Measurements from ENCODE around the gene CHMP1B. TPM values are rescaled to one million over a fixed set of nuclear protein-coding genes. Genes with fewer than 3 reads are reported as not detected.

Gene CHMP1B
- total and polyA plus RNA-seq, 2 donors: 39.1 to 46.0 TPM

GRCh38 chr18:11821208-11821607 lies 30.0 kb upstream of the CHMP1B start:
- H3K27ac ChIP-seq (ENCODE audit: low read depth): no peak overlapping the region
- no peak for DNase-seq (ENCODE audit: extremely low spot score)
- H3K4me3 ChIP-seq (ENCODE audit: low read depth, low read length): no peak overlapping the region
- no peaks in the 10 kb centered on the region for H3K36me3 ChIP-seq (ENCODE audit: insufficient read depth)
- H3K4me1 ChIP-seq (ENCODE audit: insufficient read depth): no peaks in the 10 kb centered on the region
- 93% methylated on average over 7 of the region's 7 CpGs for WGBS

- no peaks in the 10 kb centered on the region for H3K36me3 ChIP-seq (ENCODE audit: insufficient read depth)
- WGBS: 96% methylated on average over 40 of the region's 40 CpGs
- no peak for DNase-seq (ENCODE audit: extremely low spot score)
- no peaks in the 10 kb centered on the region for H3K4me1 ChIP-seq (ENCODE audit: insufficient read depth)
- H3K27ac ChIP-seq (ENCODE audit: low read depth): no peak overlapping the region
- H3K4me3 ChIP-seq (ENCODE audit: low read depth, low read length): no peak overlapping the region
Measured at GRCh38 chr18:11821643-11822237, 29.5 kb upstream of the CHMP1B start.

GRCh38 chr18:11823545-11823944 lies 27.7 kb upstream of the CHMP1B start:
- no peaks in the 10 kb centered on the region for H3K4me1 ChIP-seq (ENCODE audit: insufficient read depth)
- no peak for DNase-seq (ENCODE audit: extremely low spot score)

GRCh38 chr18:11826836-11827235 lies 24.4 kb upstream of the CHMP1B start:
- no peak for DNase-seq (ENCODE audit: extremely low spot score)
- H3K27ac ChIP-seq (ENCODE audit: low read depth): no peak overlapping the region
- no peak overlapping the region for H3K4me3 ChIP-seq (ENCODE audit: low read depth, low read length)
- 86% methylated on average over 12 of the region's 12 CpGs for WGBS
- no peaks in the 10 kb centered on the region for H3K36me3 ChIP-seq (ENCODE audit: insufficient read depth)
- no peaks in the 10 kb centered on the region for H3K4me1 ChIP-seq (ENCODE audit: insufficient read depth)

More at GRCh38 chr18:11823545-11823944, 27.7 kb upstream of the CHMP1B start:
- 65% methylated on average over 5 of the region's 5 CpGs for WGBS
- Histone ChIP-seq H3K36me3 (ENCODE audit: insufficient read depth) (no peaks in the 10 kb centered on the region), H3K27ac (ENCODE audit: low read depth) (no peak overlapping the region), H3K4me3 (ENCODE audit: low read depth, low read length) (no peak overlapping the region)

GRCh38 chr18:11828786-11829432 lies 22.3 kb upstream of the CHMP1B start:
- DNase-seq (ENCODE audit: extremely low spot score): no peak
- Histone ChIP-seq H3K27ac (ENCODE audit: low read depth) (no peak overlapping the region), H3K4me3 (ENCODE audit: low read depth, low read length) (no peak overlapping the region), H3K4me1 (ENCODE audit: insufficient read depth) (no peaks in the 10 kb centered on the region), H3K36me3 (ENCODE audit: insufficient read depth) (no peaks in the 10 kb centered on the region)
- 66% methylated on average over 6 of the region's 6 CpGs for WGBS

- no peak overlapping the region for H3K27ac ChIP-seq (ENCODE audit: low read depth)
- no peak overlapping the region for H3K4me3 ChIP-seq (ENCODE audit: low read depth, low read length)
- no peak for DNase-seq (ENCODE audit: extremely low spot score)
- no peaks in the 10 kb centered on the region for H3K4me1 ChIP-seq (ENCODE audit: insufficient read depth)
- no peaks in the 10 kb centered on the region for H3K36me3 ChIP-seq (ENCODE audit: insufficient read depth)
- 95% methylated on average over 4 of the region's 4 CpGs for WGBS
Measured at GRCh38 chr18:11830585-11830984, 20.6 kb upstream of the CHMP1B start.

GRCh38 chr18:11831921-11832320 lies 19.3 kb upstream of the CHMP1B start:
- H3K36me3 ChIP-seq (ENCODE audit: insufficient read depth): no peaks in the 10 kb centered on the region
- DNase-seq (ENCODE audit: extremely low spot score): no peak
- H3K4me1 ChIP-seq (ENCODE audit: insufficient read depth): no peaks in the 10 kb centered on the region
- H3K4me3 ChIP-seq (ENCODE audit: low read depth, low read length): no peak overlapping the region
- H3K27ac ChIP-seq (ENCODE audit: low read depth): no peak overlapping the region
- 76% methylated on average over 3 of the region's 3 CpGs for WGBS

GRCh38 chr18:11834772-11835171 lies 16.4 kb upstream of the CHMP1B start:
- Histone ChIP-seq H3K4me3 (ENCODE audit: low read depth, low read length) (no peak overlapping the region), H3K36me3 (ENCODE audit: insufficient read depth) (no peaks in the 10 kb centered on the region), H3K27ac (ENCODE audit: low read depth) (no peak overlapping the region), H3K4me1 (ENCODE audit: insufficient read depth) (no peaks in the 10 kb centered on the region)
- DNase-seq (ENCODE audit: extremely low spot score): no peak
- WGBS: 76% methylated on average over 5 of the region's 5 CpGs

GRCh38 chr18:11839556-11839955 lies 11.7 kb upstream of the CHMP1B start:
- Histone ChIP-seq H3K36me3 (ENCODE audit: insufficient read depth) (no peaks in the 10 kb centered on the region), H3K27ac (ENCODE audit: low read depth) (no peak overlapping the region), H3K4me1 (ENCODE audit: insufficient read depth) (no peaks in the 10 kb centered on the region), H3K4me3 (ENCODE audit: low read depth, low read length) (no peak overlapping the region)
- DNase-seq (ENCODE audit: extremely low spot score): no peak
- WGBS: 83% methylated on average over 6 of the region's 6 CpGs

GRCh38 chr18:11840493-11840892 lies 10.7 kb upstream of the CHMP1B start:
- WGBS: 50% methylated on average over 6 of the region's 6 CpGs
- no peaks in the 10 kb centered on the region for H3K36me3 ChIP-seq (ENCODE audit: insufficient read depth)
- no peak overlapping the region for H3K27ac ChIP-seq (ENCODE audit: low read depth)
- H3K4me1 ChIP-seq (ENCODE audit: insufficient read depth): no peaks in the 10 kb centered on the region
- H3K4me3 ChIP-seq (ENCODE audit: low read depth, low read length): no peak overlapping the region
- DNase-seq (ENCODE audit: extremely low spot score): no peak

- no peaks in the 10 kb centered on the region for H3K4me1 ChIP-seq (ENCODE audit: insufficient read depth)
- WGBS: 76% methylated on average over 5 of the region's 5 CpGs
- H3K4me3 ChIP-seq (ENCODE audit: low read depth, low read length): no peak overlapping the region
- DNase-seq (ENCODE audit: extremely low spot score): no peak
- H3K36me3 ChIP-seq (ENCODE audit: insufficient read depth): no peaks in the 10 kb centered on the region
- H3K27ac ChIP-seq (ENCODE audit: low read depth): no peak overlapping the region
Measured at GRCh38 chr18:11842562-11842961, 8.7 kb upstream of the CHMP1B start.

- no peak overlapping the region for H3K4me3 ChIP-seq (ENCODE audit: low read depth, low read length)
- no peaks in the 10 kb centered on the region for H3K4me1 ChIP-seq (ENCODE audit: insufficient read depth)
- DNase-seq (ENCODE audit: extremely low spot score): no peak
- WGBS: 91% methylated on average over 6 of the region's 6 CpGs
- no peaks in the 10 kb centered on the region for H3K36me3 ChIP-seq (ENCODE audit: insufficient read depth)
- H3K27ac ChIP-seq (ENCODE audit: low read depth): no peak overlapping the region
Measured at GRCh38 chr18:11844436-11844835, 6.8 kb upstream of the CHMP1B start.

- no peaks in the 10 kb centered on the region for H3K4me1 ChIP-seq (ENCODE audit: insufficient read depth)
- H3K4me3 ChIP-seq (ENCODE audit: low read depth, low read length): no peak overlapping the region
- WGBS: 92% methylated on average over 4 of the region's 4 CpGs
- DNase-seq (ENCODE audit: extremely low spot score): no peak
- no peak overlapping the region for H3K27ac ChIP-seq (ENCODE audit: low read depth)
- no peaks in the 10 kb centered on the region for H3K36me3 ChIP-seq (ENCODE audit: insufficient read depth)
Measured at GRCh38 chr18:11845654-11846053, 5.6 kb upstream of the CHMP1B start.

GRCh38 chr18:11847811-11848210 lies 3.4 kb upstream of the CHMP1B start:
- Histone ChIP-seq H3K27ac (ENCODE audit: low read depth) (no peak overlapping the region), H3K4me3 (ENCODE audit: low read depth, low read length) (no peak overlapping the region), H3K4me1 (ENCODE audit: insufficient read depth) (no peaks in the 10 kb centered on the region), H3K36me3 (ENCODE audit: insufficient read depth) (no peaks in the 10 kb centered on the region)
- WGBS: 84% methylated on average over 4 of the region's 4 CpGs
- no peak for DNase-seq (ENCODE audit: extremely low spot score)

All from urinary bladder (tissue), 4 donors.